H9 (cell line): ENCODE results near the gene EPAS1. TPM values are rescaled to one million over a fixed set of nuclear protein-coding genes. Genes with fewer than 3 reads are reported as not detected.

Source experiments
- DNase-seq: peaks from one replicate; pipeline ENCODE4 v3.0.0-alpha.2; 2017
- H2AFZ ChIP-seq: one replicate; pipeline ENCODE4 v1.6.1; 2013; ENCODE audit warnings: mild to moderate bottlenecking, low read length, control low read depth, moderate library complexity
- H2AK5ac ChIP-seq: 2 replicates; pipeline ENCODE4 v1.6.1; 2013; ENCODE audit warnings: low read length, control low read depth, mixed read lengths; ENCODE audit not compliant: insufficient read length
- H2BK120ac ChIP-seq: one replicate; pipeline ENCODE4 v1.6.1; 2013; ENCODE audit warnings: low read depth, mild to moderate bottlenecking, low read length, control low read depth, inconsistent platforms; ENCODE audit not compliant: poor library complexity, severe bottlenecking
- H2BK12ac ChIP-seq: 2 replicates; pipeline ENCODE4 v1.6.1; 2013; ENCODE audit warnings: low read length, control low read depth, mixed read lengths, low read depth; ENCODE audit not compliant: insufficient read length
- H2BK15ac ChIP-seq: 2 replicates; pipeline ENCODE4 v1.6.1; 2013; ENCODE audit warnings: low read depth, low read length, control low read depth
- H2BK20ac ChIP-seq: one replicate; pipeline ENCODE4 v1.6.1; 2013; ENCODE audit warnings: low read depth, mild to moderate bottlenecking, low read length, control low read depth, inconsistent platforms; ENCODE audit not compliant: poor library complexity, severe bottlenecking
- H2BK5ac ChIP-seq: 2 replicates; pipeline ENCODE4 v1.6.1; 2013; ENCODE audit warnings: low read length, control low read depth, mixed read lengths; ENCODE audit not compliant: insufficient read length
- H3K14ac ChIP-seq: 2 replicates; pipeline ENCODE4 v1.6.1; 2013; ENCODE audit warnings: low read length, control low read depth; ENCODE audit not compliant: insufficient read depth
- H3K18ac ChIP-seq: 2 replicates; pipeline ENCODE4 v1.6.1; 2013; ENCODE audit warnings: low read depth, mild to moderate bottlenecking, mixed read lengths, low read length, control low read depth; ENCODE audit not compliant: insufficient read length
- H3K23ac ChIP-seq: 2 replicates; pipeline ENCODE4 v1.6.1; 2013; ENCODE audit warnings: low read length, control low read depth, mixed read lengths, low read depth; ENCODE audit not compliant: insufficient read length
- H3K23me2 ChIP-seq: 2 replicates; pipeline ENCODE4 v1.6.1; 2013; ENCODE audit warnings: low read depth, mild to moderate bottlenecking, mixed read lengths, low read length, control low read depth; ENCODE audit not compliant: insufficient read length, poor library complexity, severe bottlenecking
- H3K27ac ChIP-seq: 2 replicates; pipeline ENCODE4 v1.5.1; 2013; ENCODE audit warnings: low read length, control low read depth, mixed read lengths, low read depth; ENCODE audit not compliant: insufficient read length
- H3K27me3 ChIP-seq: 2 replicates; pipeline ENCODE4 v1.6.1; 2013; ENCODE audit warnings: low read length, control low read depth, inconsistent platforms; ENCODE audit not compliant: insufficient read depth
- H3K4ac ChIP-seq: 2 replicates; pipeline ENCODE4 v1.6.1; 2013; ENCODE audit warnings: low read depth, mild to moderate bottlenecking, control low read depth, inconsistent platforms, low read length, moderate library complexity
- H3K4me1 ChIP-seq: 2 replicates; pipeline ENCODE4 v1.6.1; 2013; ENCODE audit warnings: low read length, control low read depth, inconsistent platforms; ENCODE audit not compliant: insufficient read depth
- H3K4me2 ChIP-seq: 2 replicates; pipeline ENCODE4 v1.6.1; 2013; ENCODE audit warnings: low read length, control low read depth, mixed read lengths; ENCODE audit not compliant: insufficient read length, insufficient read depth
- H3K56ac ChIP-seq: 2 replicates; pipeline ENCODE4 v1.6.1; 2013; ENCODE audit warnings: low read depth, mild to moderate bottlenecking, mixed read lengths, low read length, control low read depth; ENCODE audit not compliant: insufficient read length
- H3K79me1 ChIP-seq: 2 replicates; pipeline ENCODE4 v1.6.1; 2013; ENCODE audit warnings: low read depth, mild to moderate bottlenecking, moderate library complexity, low read length, control low read depth, inconsistent platforms; ENCODE audit not compliant: insufficient read depth, poor library complexity, severe bottlenecking
- H3K79me2 ChIP-seq: 2 replicates; pipeline ENCODE4 v1.6.1; 2013; ENCODE audit warnings: low read length, control low read depth, inconsistent platforms; ENCODE audit not compliant: insufficient read depth
- H3K9ac ChIP-seq: 2 replicates; pipeline ENCODE4 v1.6.1; 2013; ENCODE audit warnings: low read length, control low read depth, mixed read lengths; ENCODE audit not compliant: insufficient read length; ENCODE audit errors: extremely low read depth
- H3K9me3 ChIP-seq: one replicate; pipeline ENCODE4 v1.6.1; 2013; ENCODE audit warnings: low read depth, low read length, inconsistent platforms; ENCODE audit not compliant: control insufficient read depth
- H3T11ph ChIP-seq: one replicate; pipeline ENCODE4 v1.6.1; 2013; ENCODE audit warnings: mild to moderate bottlenecking, low read length, control low read depth, inconsistent platforms
- H4K20me1 ChIP-seq: one replicate; pipeline ENCODE4 v1.6.1; 2013; ENCODE audit not compliant: control insufficient read depth, insufficient read length, insufficient read depth
- H4K5ac ChIP-seq: 2 replicates; pipeline ENCODE4 v1.6.1; 2013; ENCODE audit warnings: low read depth, mild to moderate bottlenecking, mixed read lengths, low read length, control low read depth; ENCODE audit not compliant: insufficient read length
- H4K8ac ChIP-seq: replicated peaks from 2 replicates; pipeline ENCODE4 v1.6.1; 2013; ENCODE audit warnings: low read length, control low read depth, mixed read lengths, low read depth; ENCODE audit not compliant: insufficient read length
- H4K91ac ChIP-seq: 2 replicates; pipeline ENCODE4 v1.6.1; 2013; ENCODE audit warnings: low read depth, mild to moderate bottlenecking, moderate library complexity, mixed read lengths, low read length, control low read depth; ENCODE audit not compliant: insufficient read length
- H3K27ac Mint-ChIP-seq, 3 experiments: 2 replicates in 2 of 3; 3 replicates in 1 of 3; pipeline ENCODE4 v1.8.0; 2020 to 2021; ENCODE audit warnings: mixed read lengths in 3 of 3, mild to moderate bottlenecking in 1 of 3, moderate library complexity in 1 of 3
- H3K27me3 Mint-ChIP-seq: 2 replicates; pipeline ENCODE4 v1.8.0; 2021; ENCODE audit warnings: low read depth, mild to moderate bottlenecking, moderate library complexity, mixed read lengths
- H3K36me3 Mint-ChIP-seq, 3 experiments: 2 replicates in 2 of 3; 3 replicates in 1 of 3; pipeline ENCODE4 v1.8.0; 2020 to 2021; ENCODE audit warnings: low read depth in 3 of 3, mixed read lengths in 3 of 3; ENCODE audit not compliant: insufficient read depth in 1 of 3
- H3K4me1 Mint-ChIP-seq, 2 experiments: 2 replicates each; pipeline ENCODE4 v1.8.0; 2020; ENCODE audit warnings: mixed read lengths in 2 of 2
- H3K4me3 Mint-ChIP-seq, 2 experiments: 2 replicates in 1 of 2; 3 replicates in 1 of 2; pipeline ENCODE4 v1.8.0; 2020 to 2021; ENCODE audit warnings: mild to moderate bottlenecking in 2 of 2, mixed read lengths in 2 of 2, moderate library complexity in 1 of 2
- H3K9me3 Mint-ChIP-seq, 2 experiments: 2 replicates in 1 of 2; 3 replicates in 1 of 2; pipeline ENCODE4 v1.8.0; 2020; ENCODE audit warnings: mild to moderate bottlenecking in 2 of 2, mixed read lengths in 2 of 2, moderate library complexity in 1 of 2
- CTCF ChIP-seq: fragments of 200-600 bp; sonication (generic); conservative IDR thresholded peaks from 3 replicates; pipeline ENCODE4 v1.8.0; 2021; ENCODE audit warnings: antibody characterized with exemption, mild to moderate bottlenecking
- WGBS: extraction: QIAGEN DNeasy Blood & Tissue Kit; methylation state at CpG from one replicate; pipeline ENCODE4 v1.1.7; 2013; ENCODE audit warnings: missing lambda C conversion rate, low lambda C conversion rate, mixed read lengths; ENCODE audit not compliant: insufficient read length; ENCODE audit errors: extremely low coverage; 5-methylcytosine and 5-hydroxymethylcytosine counted together
- total RNA-seq: library from RNA; stranded (reverse); gene quantifications from 2 replicates; pipeline ENCODE4 v1.2.1, GENCODE V29; 2021

The EPAS1 gene
- total RNA-seq, 1 experiment from 2014 or later, result 1.1 TPM

GRCh38 chr2:46305187-46305586, 8.0 kb downstream of the EPAS1 start:
- Histone ChIP-seq H3K18ac (no peak overlapping the region), H3K23ac (no peak overlapping the region), H2AFZ (no peak overlapping the region), H3K4me1 (peaks cover 6% of the 10 kb centered on the region; the same call in 1 of the 2 replicates), H2BK5ac (no peak overlapping the region), H4K5ac (no peak overlapping the region), H3K56ac (no peak overlapping the region), H3K23me2 (no peaks in the 10 kb centered on the region), H3K9me3 (no peaks in the 10 kb centered on the region), H3K9ac (no peak overlapping the region), H3K79me2 (no peaks in the 10 kb centered on the region), H2BK120ac (no peak overlapping the region), H3T11ph (no peak overlapping the region), H3K4me2 (no peak overlapping the region), H4K91ac (no peak overlapping the region), H2BK15ac (no peak overlapping the region), H3K27me3 (peaks cover 6% of the 10 kb centered on the region), H3K4ac (no peak overlapping the region), H4K20me1 (no peaks in the 10 kb centered on the region), H3K79me1 (no peaks in the 10 kb centered on the region), H2BK20ac (no peak overlapping the region), H3K14ac (no peak overlapping the region), H2AK5ac (no peak overlapping the region), H4K8ac (no peak overlapping the region), H3K27ac (no peak overlapping the region), H2BK12ac (no peak overlapping the region)
- no CpG with 5 or more reads among the region's 3 CpGs for WGBS
- H3K36me3 Mint-ChIP-seq, result peaks cover 2 to 12% (median 9%) of the 10 kb centered on the region in 3 experiments; a peak in 6 of 7 replicates
- peaks cover 8 to 12% of the 10 kb centered on the region in 2 experiments for H3K9me3 Mint-ChIP-seq
- no peak for DNase-seq
- no peak overlapping the region for H3K4me3 Mint-ChIP-seq
- H3K27ac Mint-ChIP-seq, result no peak overlapping the region
- no peak for TF ChIP-seq CTCF
- H3K27me3 Mint-ChIP-seq, result peaks cover 68% of the 10 kb centered on the region
- peaks cover 18 to 33% of the 10 kb centered on the region in 2 experiments for H3K4me1 Mint-ChIP-seq
